Activated CD8-positive, alpha-beta memory T cell treated with anti-CD3 and anti-CD28 coated beads for 24 hours (primary cell): ENCODE data around the gene PDK4.
"Not testable (repeated sequence)": the region's sequence is repeated elsewhere in the genome, so short reads cannot be mapped to it uniquely, and the experiment has no call there.

Source experiments
- DNase-seq: peaks from one replicate; pipeline ENCODE4 v3.0.0-alpha.2; 2020

Gene PDK4

DNA sequence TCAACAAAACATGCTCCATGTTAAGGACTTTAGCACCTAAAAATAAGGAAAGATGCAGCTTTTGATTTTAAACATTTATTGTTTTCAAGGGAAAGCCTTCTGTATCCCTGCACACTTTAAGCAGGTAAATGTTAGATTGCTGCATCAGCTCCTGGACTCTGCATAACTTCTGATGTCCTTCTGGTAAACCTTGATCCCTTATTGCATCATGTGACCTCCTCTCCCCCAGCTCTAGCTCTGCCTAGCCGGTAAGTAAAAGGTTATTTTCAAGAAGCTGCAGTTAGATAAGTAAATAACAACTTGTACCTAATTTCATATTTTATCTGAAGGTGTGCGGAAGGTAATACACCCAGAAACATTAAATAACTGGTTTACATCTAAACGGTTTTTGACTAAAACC lies 37.5 kb downstream of the PDK4 start:
- no peak for DNase-seq

DNA sequence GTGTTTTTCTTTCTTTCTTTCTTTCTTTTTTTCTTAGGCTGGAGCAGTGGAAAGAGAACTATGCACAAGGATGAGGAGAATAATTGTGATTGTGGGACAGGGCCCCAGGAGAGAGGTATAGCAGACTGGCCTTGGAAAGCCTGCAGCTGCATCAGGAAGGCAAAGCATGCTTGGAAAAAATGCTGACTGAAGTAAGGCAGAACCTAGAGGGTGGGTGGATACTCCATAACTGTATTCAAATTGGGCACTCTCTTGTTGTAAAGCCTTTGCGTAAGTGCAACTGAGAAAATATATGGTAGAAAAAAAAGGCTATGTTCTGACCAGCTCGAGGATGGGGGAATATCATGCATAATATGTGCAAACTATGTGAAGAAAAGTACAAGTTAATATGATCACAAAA lies 39.5 kb downstream of the PDK4 start:
- no peak for DNase-seq

DNA sequence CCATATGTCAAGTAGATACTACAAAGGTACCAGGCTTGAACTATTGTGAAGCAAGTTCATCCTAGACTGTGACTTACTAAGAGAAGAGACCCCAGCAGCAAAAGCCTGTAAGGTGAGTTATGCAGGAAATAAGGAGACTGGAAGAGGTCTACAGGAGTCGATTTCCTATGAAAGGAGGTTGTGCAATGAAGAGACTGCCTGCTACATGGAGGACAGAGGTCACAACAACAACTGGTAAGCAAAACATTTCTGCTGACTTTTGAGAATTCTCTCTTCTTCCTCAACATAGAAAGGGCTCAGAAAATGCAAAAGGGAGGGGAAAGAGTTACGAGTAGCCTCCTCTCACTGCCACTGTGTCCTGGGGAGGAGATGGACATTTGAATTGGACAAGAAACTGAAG lies 42.4 kb downstream of the PDK4 start:
- no peak for DNase-seq

DNA sequence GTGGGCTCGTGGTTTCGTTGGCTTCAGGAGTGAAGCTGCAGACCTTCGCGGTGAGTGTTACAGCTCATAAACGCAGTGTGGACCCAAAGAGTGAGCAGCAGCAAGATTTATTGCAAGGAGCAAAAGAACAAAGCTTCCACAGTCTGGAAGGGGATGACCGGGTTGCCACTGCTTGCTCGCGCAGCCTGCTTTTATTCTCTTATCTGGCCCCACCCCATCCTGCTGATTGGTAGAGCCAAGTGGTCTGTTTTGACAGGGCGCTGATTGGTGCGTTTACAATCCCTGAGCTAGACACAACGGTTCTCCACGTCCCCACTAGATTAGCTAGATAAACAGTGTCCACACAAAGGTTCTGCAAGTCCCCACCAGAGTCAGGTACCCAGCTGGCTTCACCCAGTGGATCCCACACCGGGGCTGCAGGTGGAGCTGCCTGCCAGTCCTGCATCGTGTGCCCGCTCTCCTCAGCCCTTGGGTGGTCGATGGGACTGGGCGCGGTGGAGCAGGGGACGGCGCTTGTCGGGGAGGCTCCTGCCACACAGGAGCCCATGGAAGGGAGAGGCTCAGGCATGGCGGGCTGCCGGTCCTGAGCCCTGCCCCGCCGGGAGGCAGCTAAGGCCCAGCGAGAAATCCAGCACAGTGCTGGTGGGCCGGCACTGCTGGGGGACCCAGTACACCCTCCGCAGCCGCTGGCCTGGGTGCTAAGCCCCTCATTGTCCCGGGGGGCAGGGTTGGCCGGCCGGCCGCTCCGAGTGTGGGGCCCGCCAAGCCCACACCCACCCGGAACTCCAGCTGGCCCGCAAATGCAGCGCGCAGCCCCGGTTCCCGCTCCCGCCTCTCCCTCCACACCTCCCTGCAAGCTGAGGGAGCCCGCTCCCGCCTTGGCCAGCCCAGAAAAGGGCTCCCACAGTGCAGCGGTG lies 44.0 kb downstream of the PDK4 start:
- not testable (repeated sequence) for DNase-seq

DNA sequence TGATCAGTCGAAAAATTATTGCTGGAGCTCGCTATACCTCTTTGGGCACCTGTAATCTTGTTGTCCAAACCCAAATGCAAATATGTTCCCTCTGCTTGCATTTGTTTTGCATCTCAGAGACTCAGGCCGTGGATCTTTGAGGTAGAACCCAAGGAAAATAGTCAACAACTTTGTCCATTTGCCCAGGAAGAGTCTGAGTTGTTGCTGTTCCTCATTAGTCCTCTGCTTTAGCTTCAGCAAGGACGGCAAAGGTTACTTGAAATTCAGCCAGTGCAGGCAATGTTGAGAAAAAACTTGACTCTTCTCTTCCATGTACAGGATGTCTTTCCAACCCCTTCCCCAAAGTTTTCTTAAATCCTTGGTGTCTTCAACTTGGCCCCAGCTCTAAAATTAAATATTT lies 45.8 kb downstream of the PDK4 start:
- no peak for DNase-seq

DNA sequence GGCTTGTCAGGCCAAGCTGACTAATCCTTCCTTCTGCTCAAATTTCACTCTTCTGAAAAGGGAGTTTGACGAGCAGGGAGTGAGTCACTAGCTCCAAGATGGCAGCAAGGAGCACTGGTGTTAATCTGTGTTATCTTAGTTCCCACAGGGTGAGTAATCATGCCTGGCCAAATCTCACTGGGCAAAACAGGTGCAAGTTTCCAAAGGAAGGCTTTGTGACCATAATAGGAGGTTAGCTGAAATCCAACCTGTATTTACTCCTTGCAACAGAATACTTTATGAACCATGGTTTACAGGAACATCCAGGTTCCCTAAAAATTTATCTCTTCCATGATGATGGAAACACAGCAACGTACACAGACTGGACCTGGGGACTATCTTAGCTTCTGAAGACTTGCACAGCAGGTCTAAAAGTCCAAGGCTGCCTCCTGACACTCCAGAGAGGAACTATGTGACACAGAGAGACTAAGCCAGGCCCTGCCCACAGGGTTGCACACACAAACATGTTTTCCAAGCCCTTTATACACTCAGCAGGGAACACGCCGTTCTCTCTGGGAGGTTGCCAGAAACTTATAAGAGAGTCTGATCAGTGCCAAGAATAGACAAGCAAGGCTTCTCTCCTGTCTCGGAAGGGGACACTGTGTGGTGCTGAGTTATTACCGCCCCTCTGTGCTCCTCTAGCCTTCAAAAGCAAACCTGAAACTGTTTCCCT lies 46.3 kb downstream of the PDK4 start:
- DNase-seq: no peak

DNA sequence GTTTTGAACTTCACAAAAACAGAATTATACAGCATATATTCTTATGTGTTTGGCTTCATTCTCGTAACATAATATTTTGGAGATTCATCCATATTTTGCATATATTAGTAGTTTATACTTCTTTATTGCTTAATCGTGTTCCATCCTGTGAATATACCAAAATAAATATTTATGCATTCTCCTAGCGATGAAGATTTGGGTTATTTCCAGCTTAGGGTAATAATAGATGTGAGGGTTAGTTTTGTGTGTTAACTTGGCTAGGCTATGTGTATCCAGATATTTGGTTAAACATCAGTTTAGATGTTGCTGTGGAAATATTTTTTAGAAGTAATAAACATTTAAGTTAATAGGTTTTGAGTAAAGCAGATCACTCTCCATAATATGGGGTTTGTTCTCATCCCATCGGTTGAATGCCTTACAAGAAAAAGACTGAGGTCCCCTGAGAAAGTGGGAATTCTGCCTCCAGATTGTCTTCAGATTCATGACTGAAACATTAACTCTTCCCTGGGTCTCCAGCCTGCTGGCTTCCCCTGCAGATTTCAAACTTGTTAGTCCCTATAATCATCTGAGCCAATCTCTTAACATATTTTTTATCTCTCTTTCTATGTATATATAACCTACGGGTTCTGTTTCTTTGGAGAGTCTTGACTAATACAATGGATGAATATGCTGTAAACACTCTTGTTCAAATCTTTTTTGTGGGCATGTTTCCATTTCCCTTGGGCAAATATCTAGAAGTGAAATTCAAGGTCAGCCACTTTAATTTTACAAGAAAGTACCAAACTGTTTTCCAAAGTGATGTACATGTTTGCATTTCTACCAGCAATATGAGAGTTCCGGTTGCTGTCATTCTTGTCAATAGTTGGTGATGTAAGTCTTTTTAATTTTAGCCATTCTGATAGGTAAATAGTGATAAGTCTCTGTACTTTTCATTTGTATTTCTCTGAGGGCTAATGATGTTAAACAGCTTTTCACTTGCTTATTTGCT lies 48.7 kb downstream of the PDK4 start:
- DNase-seq: no peak

DNA sequence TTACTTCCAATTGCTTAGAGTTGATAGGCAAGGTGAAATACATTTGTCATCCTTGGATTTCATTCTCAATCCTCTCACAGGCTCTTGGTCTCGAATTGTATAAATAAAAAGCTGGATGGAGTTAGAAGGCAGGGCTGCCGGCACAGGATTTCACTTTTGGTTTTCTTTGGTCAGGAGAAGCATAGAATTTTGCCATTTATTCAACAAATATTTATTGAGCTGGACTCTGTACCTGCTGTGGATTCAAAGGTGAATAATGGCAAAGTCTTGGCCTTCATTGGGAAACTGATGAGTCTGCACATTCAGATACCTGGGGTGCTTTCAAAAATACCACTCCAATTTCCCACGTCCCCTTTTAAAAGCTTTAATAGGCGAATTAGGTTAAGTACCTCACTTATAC lies 49.7 kb downstream of the PDK4 start:
- DNase-seq: no peak

DNA sequence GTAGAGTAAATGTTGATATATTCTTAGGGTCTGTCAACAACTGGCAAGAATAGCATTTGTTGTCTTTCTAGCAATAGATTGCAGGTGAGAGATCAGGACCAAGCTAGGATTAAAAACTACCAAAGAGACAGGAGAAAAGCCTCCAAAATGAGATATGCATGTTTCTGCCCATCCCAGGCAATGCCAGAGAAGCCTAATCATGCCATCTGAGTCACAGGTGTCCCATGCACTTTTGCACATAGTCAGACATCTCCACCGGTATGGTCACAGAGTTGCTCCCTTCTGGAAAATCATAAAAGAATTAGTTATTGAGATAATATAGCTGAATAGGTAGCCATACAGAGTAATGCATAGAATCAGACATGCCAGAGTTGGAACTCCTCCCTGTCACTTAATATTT lies 50.6 kb downstream of the PDK4 start:
- no peak for DNase-seq

DNA sequence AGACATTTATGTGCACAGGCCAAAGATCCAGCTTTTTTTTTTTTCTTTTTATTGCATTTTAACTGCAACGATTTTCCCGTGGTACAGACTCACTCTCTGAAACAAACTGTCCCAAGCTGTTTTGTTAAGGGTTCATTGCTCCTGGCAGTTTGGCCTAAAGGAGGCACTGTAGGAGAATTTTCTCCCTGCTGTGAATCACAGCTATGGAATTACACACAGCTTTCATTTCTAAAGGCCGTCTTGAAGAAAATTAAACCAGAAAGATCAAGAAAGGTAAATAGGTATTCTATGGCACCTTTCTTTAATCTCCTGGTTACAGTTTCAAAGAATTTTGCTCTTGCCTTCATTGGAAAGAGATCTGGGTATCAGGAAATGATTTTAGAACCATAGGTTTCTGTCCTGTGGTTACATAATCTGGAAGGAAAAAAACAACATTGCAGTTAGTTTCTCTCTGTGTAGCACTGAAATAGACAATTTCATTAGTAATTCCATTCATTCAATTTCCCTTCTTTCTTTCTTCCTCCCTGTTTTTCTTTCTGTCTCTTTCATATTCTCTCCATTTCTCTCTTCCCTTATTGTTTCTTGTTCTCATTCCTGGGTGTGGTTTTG lies 51.2 kb downstream of the PDK4 start:
- DNase-seq: no peak

DNA sequence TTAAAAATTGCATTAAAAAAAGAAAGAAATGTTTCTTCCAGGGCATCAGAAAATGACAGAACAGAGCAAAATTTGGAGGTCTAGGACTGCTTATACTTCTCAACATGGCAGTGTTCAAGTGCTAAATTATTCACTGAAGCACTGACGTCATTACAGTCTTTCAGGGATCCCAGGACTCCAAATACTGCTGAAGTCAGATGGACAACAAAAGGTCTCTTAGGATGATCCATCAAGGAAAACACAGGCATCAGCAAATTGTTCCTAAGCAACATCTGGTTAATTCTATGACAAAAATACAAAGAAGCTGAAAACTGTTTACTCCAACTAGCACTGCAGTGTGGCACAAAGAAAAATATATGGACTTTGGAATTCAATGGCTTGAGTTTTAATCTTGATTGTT lies 52.1 kb downstream of the PDK4 start:
- DNase-seq: no peak

DNA sequence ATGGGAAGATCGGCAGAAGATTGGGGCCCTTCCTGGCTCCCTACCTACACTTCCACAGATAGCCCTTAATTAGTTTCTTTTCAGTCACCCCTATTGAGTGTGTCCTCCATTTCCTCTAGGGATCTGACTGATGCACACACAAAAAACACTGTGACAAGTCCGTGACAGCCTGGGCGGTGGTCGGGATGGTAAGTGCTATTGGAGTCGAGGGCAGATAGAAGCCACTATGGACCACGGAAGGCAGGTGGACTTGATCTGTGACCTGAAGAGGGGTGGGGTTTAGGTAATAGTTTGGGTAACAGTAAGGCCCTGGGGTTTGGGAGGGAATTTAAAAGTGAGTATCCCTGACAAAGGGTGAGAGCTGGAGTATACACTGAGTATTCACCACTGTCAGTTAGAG lies 53.0 kb downstream of the PDK4 start:
- DNase-seq: no peak

DNA sequence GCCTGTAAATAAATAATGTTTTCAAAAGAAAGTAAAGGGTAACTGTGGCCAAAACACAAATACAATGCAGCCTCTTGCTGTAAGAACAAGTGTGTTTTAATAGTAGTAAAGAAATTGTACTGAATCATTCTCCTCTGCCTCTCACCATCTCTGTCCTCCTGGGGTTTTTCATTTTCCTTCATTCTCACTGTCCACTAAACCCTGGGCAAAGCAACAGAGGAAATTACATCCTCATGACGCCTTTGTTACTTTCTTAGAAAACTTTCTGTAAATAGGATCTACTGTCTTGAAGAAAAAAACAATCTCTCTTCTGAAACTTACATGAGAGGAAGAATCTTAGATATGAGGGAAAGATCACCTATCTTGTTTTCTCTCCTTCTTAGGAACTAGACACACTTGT lies 56.0 kb downstream of the PDK4 start:
- DNase-seq: no peak

DNA sequence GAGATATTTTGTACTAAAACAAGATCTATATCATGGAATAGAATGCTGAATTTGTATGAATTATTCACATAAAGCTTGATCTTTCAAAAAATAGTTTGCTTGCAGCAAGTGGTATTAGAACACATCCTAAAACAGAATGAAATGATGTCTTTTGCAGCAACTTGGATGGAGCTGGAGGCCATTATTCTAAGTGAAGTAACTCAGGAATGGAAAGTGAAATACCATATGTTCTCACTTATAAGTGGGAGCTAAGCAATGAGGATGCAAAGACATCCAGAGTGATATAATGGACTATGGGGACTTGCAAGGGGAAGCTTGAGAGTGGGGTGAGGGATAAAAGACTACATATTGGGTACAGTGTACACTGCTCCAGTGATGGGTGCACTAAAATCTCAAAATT lies 56.9 kb downstream of the PDK4 start:
- DNase-seq: no peak

DNA sequence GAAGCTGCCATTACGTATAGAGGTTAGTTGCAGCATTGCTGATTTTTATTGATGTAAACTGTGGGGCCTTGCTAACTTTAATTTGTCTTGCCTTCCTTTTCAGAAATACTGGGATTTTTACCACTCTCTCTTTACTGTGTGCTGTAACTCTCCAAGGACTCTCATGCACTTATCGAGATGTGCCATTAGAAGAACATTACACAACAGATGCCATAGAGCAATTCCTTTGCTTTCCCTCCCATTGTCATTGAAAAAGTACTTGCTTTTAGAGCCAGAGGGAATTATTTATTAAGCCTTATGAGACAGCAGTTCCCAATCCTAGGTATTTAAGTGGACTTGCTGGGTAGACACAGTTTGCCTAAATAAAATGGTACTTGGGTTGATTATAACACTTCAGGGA lies 58.8 kb downstream of the PDK4 start:
- DNase-seq: no peak

DNA sequence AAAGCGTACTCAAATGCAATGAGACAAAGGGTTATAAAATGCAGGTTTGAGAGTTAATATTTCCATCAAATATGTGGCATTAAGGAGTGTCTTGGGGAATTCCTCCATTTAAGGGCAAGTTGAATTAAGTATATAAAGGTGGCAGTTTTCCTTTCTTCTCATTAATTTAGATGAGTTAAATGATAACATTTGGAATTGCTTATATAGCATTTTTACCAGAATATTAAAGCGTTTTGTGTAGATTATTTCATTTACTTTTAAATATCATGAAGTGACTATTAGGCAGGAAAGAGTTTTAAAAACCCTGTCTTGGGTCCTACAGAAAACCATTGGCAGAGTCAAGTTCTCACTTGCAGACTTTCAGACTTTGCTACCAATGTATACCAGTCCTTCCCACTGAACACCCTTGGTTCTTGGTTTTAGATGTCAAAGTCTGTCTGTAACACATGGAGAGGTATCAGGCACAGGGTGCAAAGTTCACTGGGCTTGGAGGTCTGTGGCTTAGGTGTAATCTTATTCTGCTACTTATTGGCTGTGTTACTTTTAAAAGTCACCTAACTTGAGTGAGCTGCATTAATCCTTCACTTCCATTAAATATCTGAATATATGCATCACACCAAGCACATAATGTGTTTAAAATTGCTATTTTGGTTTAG lies 59.5 kb downstream of the PDK4 start:
- DNase-seq: no peak

DNA sequence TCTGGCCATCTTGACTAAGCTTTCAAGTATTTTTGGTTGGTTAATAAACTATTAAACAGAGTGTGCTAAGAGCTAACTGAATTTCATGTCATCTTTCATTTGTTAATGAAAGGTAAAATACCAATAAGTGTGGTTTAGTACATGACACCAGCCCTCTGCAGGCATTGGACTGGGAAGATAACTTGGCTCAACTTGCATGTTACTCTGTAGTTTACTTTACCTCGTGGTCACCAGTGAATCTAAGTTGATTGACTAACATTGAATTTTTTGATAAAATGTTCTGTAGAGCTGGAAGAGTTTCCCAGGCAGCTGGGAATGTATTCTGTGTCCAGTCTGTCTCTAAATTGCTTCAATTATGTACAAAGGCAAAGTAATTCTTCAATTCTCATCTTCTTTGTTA lies 60.7 kb downstream of the PDK4 start:
- no peak for DNase-seq

DNA sequence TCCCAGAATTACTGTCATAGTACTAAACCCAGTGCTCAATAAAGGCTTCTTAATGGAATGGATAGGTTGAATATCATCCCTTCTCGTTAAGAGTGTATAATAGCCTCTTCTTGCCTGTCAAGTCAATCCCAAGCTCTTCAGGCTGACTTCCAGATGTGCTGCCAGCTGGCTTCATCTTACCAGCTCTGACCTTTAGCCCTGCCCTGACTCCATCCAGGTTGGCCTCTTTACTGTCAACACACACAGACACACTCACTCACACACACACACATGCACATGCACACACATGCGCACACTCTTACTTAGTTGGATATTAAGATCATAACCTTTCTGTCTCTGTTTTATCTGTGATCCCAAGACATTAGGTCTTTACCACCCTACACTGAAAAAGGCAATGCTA lies 61.5 kb downstream of the PDK4 start:
- DNase-seq: no peak
